A549 (cell line): ENCODE data around the gene VPS52. TPM values are rescaled to one million over a fixed set of nuclear protein-coding genes. Genes with fewer than 3 reads are reported as not detected.
A peak's percentile ranks its signal among the peaks of the same experiment; 100 is the strongest.

Experiments used
- ATAC-seq, 2 experiments: fragments of 200-7000 bp in 1 of 2; fragments of >200 bp in 1 of 2; cut with Nextera tagmentation in 1 of 2; cut with Tn5 transposase in 1 of 2; 3 replicates each; pipeline versions ENCODE4 v1.8.0 to v1.9.1; 2018 to 2020; ENCODE audit warnings: mild to moderate bottlenecking in 1 of 2, moderate library complexity in 1 of 2
- CTCF ChIA-PET: fragments of 300-600 bp; sonication (Branson Sonifier 250); formaldehyde crosslinking; extraction: SDS; loops from one replicate; lab custom pipeline; 2021; ENCODE audit warnings: antibody characterized with exemption, inconsistent platforms; lab: Yijun Ruan, JAX
- POLR2A ChIA-PET: fragments of 350-600 bp; formaldehyde crosslinking; extraction: SDS; loops from one replicate; lab custom pipeline; 2021; ENCODE audit warnings: antibody characterized with exemption, inconsistent platforms; lab: Yijun Ruan, JAX
- DNase-seq, 2 experiments: peaks; one replicate each; pipeline versions ENCODE4 v3.0.0 to v3.0.0-alpha.2; 2011 to 2016; ENCODE audit warnings: low read depth in 1 of 2, low spot score in 1 of 2
- FAIRE-seq: peaks from 2 replicates; lab custom pipeline; 2011; peaks lifted over from hg19 to GRCh38; lab: Jason Lieb, UNC
- H3K27ac ChIP-seq, 2 experiments: fragments of >200 bp; sonication (Bioruptor Twin); formaldehyde crosslinking; 3 replicates each; pipeline ENCODE4 v1.5.1; 2016 to 2017
- H3K4me1 ChIP-seq: fragments of >200 bp; sonication (Bioruptor Twin); formaldehyde crosslinking; 3 replicates; pipeline ENCODE4 v1.6.1; 2016
- H3K4me2 ChIP-seq: fragments of >200 bp; sonication (Bioruptor Twin); formaldehyde crosslinking; 3 replicates; pipeline ENCODE4 v1.6.1; 2016
- H3K4me3 ChIP-seq: fragments of >200 bp; sonication (Bioruptor Twin); formaldehyde crosslinking; 3 replicates; pipeline ENCODE4 v1.5.1; 2016
- H3K9me3 ChIP-seq: fragments of >200 bp; sonication (Bioruptor Twin); formaldehyde crosslinking; 3 replicates; pipeline ENCODE4 v1.6.1; 2016
- BHLHE40 ChIP-seq: IDR thresholded peaks from 2 replicates; pipeline ENCODE4 v1.6.1; 2012; ENCODE audit warnings: low read depth, low read length, inconsistent platforms
- CBX8 ChIP-seq: fragments of 200-600 bp; sonication (generic); IDR thresholded peaks from 2 replicates; pipeline ENCODE4 v1.6.1; 2016
- CEBPB ChIP-seq, 2 experiments: fragments of >200 bp in 1 of 2; sonication (Bioruptor Twin) in 1 of 2; formaldehyde crosslinking in 1 of 2; IDR thresholded peaks; 2 replicates each; pipeline ENCODE4 v1.6.1; 2012 to 2016
- CHD2 ChIP-seq: fragments of 150-350 bp; IDR thresholded peaks from 2 replicates; pipeline ENCODE4 v1.6.1; 2014; ENCODE audit warnings: low read length; ENCODE audit not compliant: partially characterized antibody
- EHF ChIP-seq: fragments of 250-450 bp; sonication (Bioruptor Pico); IDR thresholded peaks from 2 replicates; pipeline ENCODE4 v1.5.0; 2020; ENCODE audit warnings: mild to moderate bottlenecking
- EP300 ChIP-seq, 2 experiments: fragments of >200 bp; sonication (Bioruptor Twin); formaldehyde crosslinking; IDR thresholded peaks; 2 replicates in 1 of 2; 3 replicates in 1 of 2; pipeline ENCODE4 v1.6.1; 2016 to 2017
- FOSB ChIP-seq: fragments of 250-450 bp; sonication (Bioruptor Pico); IDR thresholded peaks from 2 replicates; pipeline ENCODE4 v1.5.0; 2020; ENCODE audit warnings: mild to moderate bottlenecking, moderate library complexity
- FOXS1 ChIP-seq: fragments of 250-450 bp; sonication (Bioruptor Pico); IDR thresholded peaks from 2 replicates; pipeline ENCODE4 v1.5.0; 2020; ENCODE audit warnings: mild to moderate bottlenecking, moderate library complexity
- GATA3 ChIP-seq: IDR thresholded peaks from 2 replicates; pipeline ENCODE4 v1.6.1; 2012; ENCODE audit warnings: borderline replicate concordance
- HDAC2 ChIP-seq: fragments of 200-600 bp; sonication (generic); IDR thresholded peaks from 2 replicates; pipeline ENCODE4 v1.6.1; 2016
- HEYL ChIP-seq: fragments of 250-450 bp; sonication (Bioruptor Pico); IDR thresholded peaks from 2 replicates; pipeline ENCODE4 v1.8.0; 2021; ENCODE audit warnings: mild to moderate bottlenecking, moderate library complexity
- HOXA7 ChIP-seq: fragments of 250-450 bp; sonication (Bioruptor Pico); IDR thresholded peaks from 2 replicates; pipeline ENCODE4 v1.5.0; 2020; ENCODE audit warnings: mild to moderate bottlenecking, moderate library complexity
- HOXB5 ChIP-seq: fragments of 250-450 bp; sonication (Bioruptor Pico); IDR thresholded peaks from 2 replicates; pipeline ENCODE4 v1.5.0; 2020; ENCODE audit warnings: mild to moderate bottlenecking, moderate library complexity
- JUN ChIP-seq, 2 experiments: fragments of >200 bp; sonication (Bioruptor Twin); formaldehyde crosslinking; IDR thresholded peaks; 2 replicates in 1 of 2; 3 replicates in 1 of 2; pipeline ENCODE4 v1.6.1; 2016 to 2017
- KDM5A ChIP-seq: fragments of 200-600 bp; sonication (generic); IDR thresholded peaks from 2 replicates; pipeline ENCODE4 v1.6.1; 2016; ENCODE audit warnings: antibody characterized with exemption, mild to moderate bottlenecking
- MAFK ChIP-seq: fragments of 450-650 bp; IDR thresholded peaks from 2 replicates; pipeline ENCODE4 v1.6.1; 2014; ENCODE audit not compliant: partially characterized antibody
- MAZ ChIP-seq: fragments of 150-350 bp; IDR thresholded peaks from 2 replicates; pipeline ENCODE4 v1.6.1; 2014; ENCODE audit warnings: antibody characterized with exemption, low read depth, low read length, borderline replicate concordance
- NFE2L2 ChIP-seq: fragments of 150-350 bp; conservative IDR thresholded peaks from 2 replicates; pipeline ENCODE4 v1.6.1; 2014; ENCODE audit warnings: low read length
- PHF8 ChIP-seq: fragments of 200-600 bp; sonication (generic); IDR thresholded peaks from 2 replicates; pipeline ENCODE4 v1.6.1; 2016; ENCODE audit warnings: low read depth, mild to moderate bottlenecking, antibody characterized with exemption, moderate library complexity, borderline replicate concordance
- POLR2A ChIP-seq: IDR thresholded peaks from 2 replicates; pipeline ENCODE4 v1.6.1; 2012; ENCODE audit warnings: mild to moderate bottlenecking, low read length
- RAD21 ChIP-seq, 2 experiments: fragments of >200 bp in 1 of 2; sonication (Bioruptor Twin) in 1 of 2; formaldehyde crosslinking in 1 of 2; IDR thresholded peaks in 1 of 2; conservative IDR thresholded peaks in 1 of 2; 2 replicates in 1 of 2; 3 replicates in 1 of 2; pipeline ENCODE4 v1.6.1; 2012 to 2018; ENCODE audit warnings: inconsistent platforms in 1 of 2
- RARB ChIP-seq: fragments of 250-450 bp; sonication (Bioruptor Pico); IDR thresholded peaks from 2 replicates; pipeline ENCODE4 v1.8.0; 2021; ENCODE audit warnings: mild to moderate bottlenecking, moderate library complexity
- RFX5 ChIP-seq: fragments of 450-650 bp; IDR thresholded peaks from 2 replicates; pipeline ENCODE4 v1.7.1; 2014; ENCODE audit warnings: antibody characterized with exemption, mild to moderate bottlenecking, moderate library complexity
- RNF2 ChIP-seq: fragments of 200-600 bp; sonication (generic); IDR thresholded peaks from 2 replicates; pipeline ENCODE4 v1.6.1; 2016; ENCODE audit warnings: low read depth, mild to moderate bottlenecking, antibody characterized with exemption, moderate library complexity, borderline replicate concordance
- SMC3 ChIP-seq: fragments of >200 bp; sonication (Bioruptor Twin); formaldehyde crosslinking; IDR thresholded peaks from 3 replicates; pipeline ENCODE4 v1.6.1; 2018; ENCODE audit warnings: inconsistent platforms
- TFCP2L1 ChIP-seq: fragments of 250-450 bp; sonication (Bioruptor Pico); IDR thresholded peaks from 2 replicates; pipeline ENCODE4 v1.5.0; 2021; ENCODE audit warnings: mild to moderate bottlenecking
- TP53 ChIP-seq: fragments of 250-450 bp; sonication (Bioruptor Pico); IDR thresholded peaks from 2 replicates; pipeline ENCODE4 v1.5.0; 2021; ENCODE audit warnings: mild to moderate bottlenecking, moderate library complexity
- ZC3H11A ChIP-seq: fragments of 450-650 bp; IDR thresholded peaks from 2 replicates; pipeline ENCODE4 v1.6.1; 2014; ENCODE audit warnings: antibody characterized with exemption, mild to moderate bottlenecking
- ZNF302 ChIP-seq: fragments of 250-450 bp; sonication (Bioruptor Pico); IDR thresholded peaks from 2 replicates; pipeline ENCODE4 v1.9.0; 2021; ENCODE audit warnings: inconsistent platforms, mild to moderate bottlenecking, moderate library complexity
- WGBS: methylation state at CpG from one replicate; pipeline ENCODE4 v1.1.6; 2017; ENCODE audit errors: missing lambda C conversion rate; 5-methylcytosine and 5-hydroxymethylcytosine counted together
- polyA minus RNA-seq: library from RNA; depleted of rRNA, polyadenylated mRNA; stranded (reverse); fragments of >200 nt; gene quantifications from 2 replicates; pipeline ENCODE4 v1.2.3, GENCODE V29; 2011; rRNA and poly(A)+ RNA removed
- polyA plus RNA-seq, 4 experiments: library from polyadenylated mRNA; depleted of rRNA in 3 of 4; stranded (reverse); fragments of >200 nt; fragmentation: RNase III in 1 of 4; extraction: RNeasy Plus Mini Kit Qiagen cat#74134 plus additional on column Dnase treatment in 1 of 4; gene quantifications; 2 replicates in 3 of 4; 3 replicates in 1 of 4; pipeline ENCODE4 v1.2.3, GENCODE V29; 2011 to 2017
- TF ChIP-seq, protein P1 (sequence below): IDR thresholded peaks from 2 replicates; pipeline ENCODE4 v1.6.1; 2012; ENCODE audit warnings: low read depth, borderline replicate concordance
- TF ChIP-seq, protein P2 (sequence below): fragments of 150-350 bp; IDR thresholded peaks from 2 replicates; pipeline ENCODE4 v1.6.1; 2014; ENCODE audit warnings: low read depth, mild to moderate bottlenecking, low read length
- TF ChIP-seq, protein P3 (sequence below): IDR thresholded peaks from 2 replicates; pipeline ENCODE4 v1.6.1; 2012
- TF ChIP-seq, protein P4 (sequence below): IDR thresholded peaks from 2 replicates; pipeline ENCODE4 v1.6.1; 2012
- TF ChIP-seq, protein P5 (sequence below): fragments of 250-450 bp; sonication (Bioruptor Pico); IDR thresholded peaks from 2 replicates; pipeline ENCODE4 v1.5.0; 2020; ENCODE audit warnings: low read depth, mild to moderate bottlenecking, moderate library complexity
- TF ChIP-seq, protein P6 (sequence below): fragments of 450-650 bp; IDR thresholded peaks from 2 replicates; pipeline ENCODE4 v1.6.1; 2014; ENCODE audit warnings: antibody characterized with exemption

Gene VPS52, protein sequence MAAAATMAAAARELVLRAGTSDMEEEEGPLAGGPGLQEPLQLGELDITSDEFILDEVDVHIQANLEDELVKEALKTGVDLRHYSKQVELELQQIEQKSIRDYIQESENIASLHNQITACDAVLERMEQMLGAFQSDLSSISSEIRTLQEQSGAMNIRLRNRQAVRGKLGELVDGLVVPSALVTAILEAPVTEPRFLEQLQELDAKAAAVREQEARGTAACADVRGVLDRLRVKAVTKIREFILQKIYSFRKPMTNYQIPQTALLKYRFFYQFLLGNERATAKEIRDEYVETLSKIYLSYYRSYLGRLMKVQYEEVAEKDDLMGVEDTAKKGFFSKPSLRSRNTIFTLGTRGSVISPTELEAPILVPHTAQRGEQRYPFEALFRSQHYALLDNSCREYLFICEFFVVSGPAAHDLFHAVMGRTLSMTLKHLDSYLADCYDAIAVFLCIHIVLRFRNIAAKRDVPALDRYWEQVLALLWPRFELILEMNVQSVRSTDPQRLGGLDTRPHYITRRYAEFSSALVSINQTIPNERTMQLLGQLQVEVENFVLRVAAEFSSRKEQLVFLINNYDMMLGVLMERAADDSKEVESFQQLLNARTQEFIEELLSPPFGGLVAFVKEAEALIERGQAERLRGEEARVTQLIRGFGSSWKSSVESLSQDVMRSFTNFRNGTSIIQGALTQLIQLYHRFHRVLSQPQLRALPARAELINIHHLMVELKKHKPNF
- 38.9 and 44.3 TPM in 2 replicates for polyA plus RNA-seq (2011; rRNA removed)
- 24.7 and 30.2 TPM in 2 replicates for polyA plus RNA-seq (2012; cell fraction: cytosol; rRNA removed)
- polyA plus RNA-seq (2012; cell fraction: nucleus; rRNA removed): 88.0 and 102 TPM in 2 replicates
- 22.8 to 28.0 TPM (median 22.8 TPM) in 3 replicates for polyA plus RNA-seq (2017; fragmentation: RNase III; extraction: RNeasy Plus Mini Kit Qiagen cat#74134 plus additional on column Dnase treatment)
- polyA minus RNA-seq: 67.8 and 76.8 TPM in 2 replicates

DNA sequence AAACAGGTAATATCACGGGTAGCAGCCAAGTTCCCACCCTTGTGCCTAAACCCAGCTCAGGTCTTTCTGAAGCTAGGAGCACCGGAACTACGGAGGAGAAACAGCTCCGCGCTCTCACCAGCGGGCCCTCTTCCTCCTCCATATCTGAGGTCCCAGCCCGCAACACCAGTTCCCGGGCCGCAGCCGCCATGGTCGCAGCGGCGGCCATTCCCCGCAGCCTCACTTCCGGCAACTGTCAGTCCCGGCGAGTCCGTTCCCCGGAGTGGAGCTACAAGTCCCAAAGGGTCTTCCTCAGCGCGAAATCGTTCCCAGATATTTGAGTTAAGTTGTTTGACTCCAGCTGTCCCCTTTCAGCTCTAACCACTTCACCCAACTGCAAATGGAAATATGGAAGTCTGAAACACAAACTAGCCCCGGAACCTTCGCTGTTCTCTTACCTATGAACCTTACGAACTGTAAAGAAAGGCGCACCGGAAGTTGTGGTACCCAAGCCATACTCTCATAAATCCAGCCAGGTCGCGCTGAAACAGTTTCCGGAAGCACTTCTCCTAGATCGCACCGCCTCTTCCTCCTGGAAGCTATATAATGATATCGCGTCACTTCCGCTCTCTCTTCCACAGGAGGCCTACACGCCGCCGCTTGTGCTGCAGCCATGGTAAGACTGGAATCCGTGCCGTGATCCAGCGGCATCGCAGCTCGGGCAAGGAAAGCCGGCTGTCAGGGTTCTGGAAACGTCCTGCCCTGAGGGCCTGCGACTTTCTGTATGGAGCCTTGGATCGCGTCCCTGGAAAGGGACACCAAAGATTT, at the start of gene VPS52, which contains the start of gene RPS18:
VPS52 (minus strand) TSS at position 409 of the 807 bp plus-strand sequence; CDS start at position 208, 201 bp downstream.
RPS18 (plus strand) TSS at position 608 of the 807 bp plus-strand sequence; CDS start at position 653, 45 bp downstream.
- ChIA-PET POLR2A (interaction anchor here (0.7 to 2.8 kb wide), 11 partner anchors 8 to 304 kb away, joined by 3 to 16 read pairs (median 7); partner anchors contain the start of genes BRD2, PFDN6, RGL2 and WDR46), CTCF (interaction anchor here (0.8 to 2.6 kb wide), 7 partner anchors 9 to 74 kb away, joined by 3 to 10 read pairs (median 4); no protein-coding TSS in a partner anchor)
- Histone ChIP-seq H3K4me1 (peaks cover 39% of the 10 kb centered on the region), H3K4me3 (peak within 1 kb of the TSS; percentile 87), H3K4me2 (peak within 1 kb of the TSS; percentile 91), H3K9me3 (no peaks in the 10 kb centered on the region), H3K27ac (peak within 1 kb of the TSS; percentile 91 to 97)
- peak; percentile 89 to 92 for ATAC-seq
- under 1% methylated on average over 33 of the region's 48 CpGs for WGBS
- DNase-seq: peak; percentile 76 to 99
- no peak for FAIRE-seq
- no peak for TF ChIP-seq CHD2
- no peak for TF ChIP-seq ZC3H11A
- no peak for TF ChIP-seq CEBPB (IDR thresholded peaks at IDR 0.05)
- no peak for TF ChIP-seq MAFK
- no peak for TF ChIP-seq HDAC2
- TF ChIP-seq RAD21 (conservative IDR thresholded peaks at IDR 0.05 in 1 of 2, IDR thresholded peaks at IDR 0.05 in 1 of 2): no peak
- peak; percentile 75 for TF ChIP-seq PHF8
- TF ChIP-seq TP53 (CRISPR knock-in tag): no peak
- TF ChIP-seq HOXA7 (CRISPR knock-in tag): no peak
- TF ChIP-seq, protein P1, sequence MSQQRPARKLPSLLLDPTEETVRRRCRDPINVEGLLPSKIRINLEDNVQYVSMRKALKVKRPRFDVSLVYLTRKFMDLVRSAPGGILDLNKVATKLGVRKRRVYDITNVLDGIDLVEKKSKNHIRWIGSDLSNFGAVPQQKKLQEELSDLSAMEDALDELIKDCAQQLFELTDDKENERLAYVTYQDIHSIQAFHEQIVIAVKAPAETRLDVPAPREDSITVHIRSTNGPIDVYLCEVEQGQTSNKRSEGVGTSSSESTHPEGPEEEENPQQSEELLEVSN: no peak
- TF ChIP-seq EP300 (IDR thresholded peaks at IDR 0.05): no peak
- no peak for TF ChIP-seq EHF (CRISPR knock-in tag)
- no peak for TF ChIP-seq RNF2
- TF ChIP-seq NFE2L2: no peak
- TF ChIP-seq RFX5: no peak
- TF ChIP-seq TFCP2L1 (CRISPR knock-in tag): no peak
- TF ChIP-seq ZNF302 (CRISPR knock-in tag): no peak
- TF ChIP-seq, protein P2, sequence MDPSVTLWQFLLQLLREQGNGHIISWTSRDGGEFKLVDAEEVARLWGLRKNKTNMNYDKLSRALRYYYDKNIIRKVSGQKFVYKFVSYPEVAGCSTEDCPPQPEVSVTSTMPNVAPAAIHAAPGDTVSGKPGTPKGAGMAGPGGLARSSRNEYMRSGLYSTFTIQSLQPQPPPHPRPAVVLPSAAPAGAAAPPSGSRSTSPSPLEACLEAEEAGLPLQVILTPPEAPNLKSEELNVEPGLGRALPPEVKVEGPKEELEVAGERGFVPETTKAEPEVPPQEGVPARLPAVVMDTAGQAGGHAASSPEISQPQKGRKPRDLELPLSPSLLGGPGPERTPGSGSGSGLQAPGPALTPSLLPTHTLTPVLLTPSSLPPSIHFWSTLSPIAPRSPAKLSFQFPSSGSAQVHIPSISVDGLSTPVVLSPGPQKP: no peak
- TF ChIP-seq FOXS1: no peak
- no peak for TF ChIP-seq BHLHE40
- TF ChIP-seq, protein P3, sequence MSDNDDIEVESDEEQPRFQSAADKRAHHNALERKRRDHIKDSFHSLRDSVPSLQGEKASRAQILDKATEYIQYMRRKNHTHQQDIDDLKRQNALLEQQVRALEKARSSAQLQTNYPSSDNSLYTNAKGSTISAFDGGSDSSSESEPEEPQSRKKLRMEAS: peak; percentile 99
- no peak for TF ChIP-seq FOSB
- TF ChIP-seq HOXB5 (CRISPR knock-in tag): no peak
- TF ChIP-seq, protein P4, sequence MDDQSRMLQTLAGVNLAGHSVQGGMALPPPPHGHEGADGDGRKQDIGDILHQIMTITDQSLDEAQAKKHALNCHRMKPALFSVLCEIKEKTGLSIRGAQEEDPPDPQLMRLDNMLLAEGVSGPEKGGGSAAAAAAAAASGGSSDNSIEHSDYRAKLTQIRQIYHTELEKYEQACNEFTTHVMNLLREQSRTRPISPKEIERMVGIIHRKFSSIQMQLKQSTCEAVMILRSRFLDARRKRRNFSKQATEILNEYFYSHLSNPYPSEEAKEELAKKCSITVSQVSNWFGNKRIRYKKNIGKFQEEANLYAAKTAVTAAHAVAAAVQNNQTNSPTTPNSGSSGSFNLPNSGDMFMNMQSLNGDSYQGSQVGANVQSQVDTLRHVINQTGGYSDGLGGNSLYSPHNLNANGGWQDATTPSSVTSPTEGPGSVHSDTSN: no peak
- peak; percentile 18; the same call in 1 of the 2 replicates for TF ChIP-seq GATA3
- no peak for TF ChIP-seq MAZ
- TF ChIP-seq JUN (IDR thresholded peaks at IDR 0.05): peak; percentile 85 to 97
- TF ChIP-seq, protein P5, sequence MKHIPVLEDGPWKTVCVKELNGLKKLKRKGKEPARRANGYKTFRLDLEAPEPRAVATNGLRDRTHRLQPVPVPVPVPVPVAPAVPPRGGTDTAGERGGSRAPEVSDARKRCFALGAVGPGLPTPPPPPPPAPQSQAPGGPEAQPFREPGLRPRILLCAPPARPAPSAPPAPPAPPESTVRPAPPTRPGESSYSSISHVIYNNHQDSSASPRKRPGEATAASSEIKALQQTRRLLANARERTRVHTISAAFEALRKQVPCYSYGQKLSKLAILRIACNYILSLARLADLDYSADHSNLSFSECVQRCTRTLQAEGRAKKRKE (CRISPR knock-in tag): no peak
- TF ChIP-seq POLR2A: peak; percentile 98
- TF ChIP-seq CBX8: no peak
- peak; percentile 88 for TF ChIP-seq KDM5A
- no peak for TF ChIP-seq SMC3
- TF ChIP-seq RARB: no peak
- TF ChIP-seq, protein P6, sequence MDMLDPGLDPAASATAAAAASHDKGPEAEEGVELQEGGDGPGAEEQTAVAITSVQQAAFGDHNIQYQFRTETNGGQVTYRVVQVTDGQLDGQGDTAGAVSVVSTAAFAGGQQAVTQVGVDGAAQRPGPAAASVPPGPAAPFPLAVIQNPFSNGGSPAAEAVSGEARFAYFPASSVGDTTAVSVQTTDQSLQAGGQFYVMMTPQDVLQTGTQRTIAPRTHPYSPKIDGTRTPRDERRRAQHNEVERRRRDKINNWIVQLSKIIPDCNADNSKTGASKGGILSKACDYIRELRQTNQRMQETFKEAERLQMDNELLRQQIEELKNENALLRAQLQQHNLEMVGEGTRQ: no peak
- no peak for TF ChIP-seq HEYL (CRISPR knock-in tag)
